RWPE1 (cell line): ENCODE measurements around the gene FAM229A.

Source experiments
- CTCF ChIA-PET: fragments of 350-600 bp; sonication (Branson Sonifier 250); formaldehyde crosslinking; extraction: SDS; loops from one replicate; lab custom pipeline; 2021; lab: Yijun Ruan, JAX
- POLR2A ChIA-PET: fragments of 400-600 bp; formaldehyde crosslinking; extraction: SDS; loops from one replicate; lab custom pipeline; 2020; ENCODE audit warnings: antibody characterized with exemption; ENCODE audit not compliant: low non-redundant PET; lab: Yijun Ruan, JAX
- DNase-seq: peaks from one replicate; pipeline ENCODE4 v3.0.0; 2012; ENCODE audit warnings: low spot score
- H3K27ac ChIP-seq: fragments of 450-650 bp; 2 replicates; pipeline ENCODE4 v1.5.1; 2017
- TF ChIP-seq, protein P1 (sequence below): fragments of 450-650 bp; conservative IDR thresholded peaks from 2 replicates; pipeline ENCODE4 v1.5.1; 2017; ENCODE audit warnings: low read depth, mild to moderate bottlenecking

FAM229A gene, protein sequence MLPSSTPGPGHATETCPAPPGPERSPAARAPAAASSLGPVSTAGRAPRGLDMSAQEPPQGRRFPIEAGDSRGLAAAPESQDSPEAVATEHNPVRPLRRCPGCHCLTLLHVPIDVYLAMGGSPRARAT

GRCh38 chr1:32362474-32363313, at the start of gene FAM229A, which contains the start of gene TSSK3:
Gene FAM229A (minus strand): TSS chr1:32362485. CDS start chr1:32362091, 394 bp downstream.
Gene TSSK3 (plus strand): TSS chr1:32362539. CDS start chr1:32362702, 163 bp downstream.
- TF ChIP-seq, protein P1, sequence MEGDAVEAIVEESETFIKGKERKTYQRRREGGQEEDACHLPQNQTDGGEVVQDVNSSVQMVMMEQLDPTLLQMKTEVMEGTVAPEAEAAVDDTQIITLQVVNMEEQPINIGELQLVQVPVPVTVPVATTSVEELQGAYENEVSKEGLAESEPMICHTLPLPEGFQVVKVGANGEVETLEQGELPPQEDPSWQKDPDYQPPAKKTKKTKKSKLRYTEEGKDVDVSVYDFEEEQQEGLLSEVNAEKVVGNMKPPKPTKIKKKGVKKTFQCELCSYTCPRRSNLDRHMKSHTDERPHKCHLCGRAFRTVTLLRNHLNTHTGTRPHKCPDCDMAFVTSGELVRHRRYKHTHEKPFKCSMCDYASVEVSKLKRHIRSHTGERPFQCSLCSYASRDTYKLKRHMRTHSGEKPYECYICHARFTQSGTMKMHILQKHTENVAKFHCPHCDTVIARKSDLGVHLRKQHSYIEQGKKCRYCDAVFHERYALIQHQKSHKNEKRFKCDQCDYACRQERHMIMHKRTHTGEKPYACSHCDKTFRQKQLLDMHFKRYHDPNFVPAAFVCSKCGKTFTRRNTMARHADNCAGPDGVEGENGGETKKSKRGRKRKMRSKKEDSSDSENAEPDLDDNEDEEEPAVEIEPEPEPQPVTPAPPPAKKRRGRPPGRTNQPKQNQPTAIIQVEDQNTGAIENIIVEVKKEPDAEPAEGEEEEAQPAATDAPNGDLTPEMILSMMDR, result no peak
- POLR2A ChIA-PET, result no interaction called here
- no peak for DNase-seq
- H3K27ac ChIP-seq, result peak within 1 kb of the TSS; percentile 26
- CTCF ChIA-PET, result interaction anchor here (0.6 to 1.3 kb wide), 3 partner anchors 10 to 147 kb away, joined by 3 read pairs; no protein-coding TSS in a partner anchor

- H3K27ac ChIP-seq, result no peak overlapping the region
- POLR2A ChIA-PET, result no interaction called here
- no peak for DNase-seq
- CTCF ChIA-PET, result no interaction called here
- TF ChIP-seq, protein P1, result no peak
These were observed 49.0 kb upstream of the FAM229A start for GRCh38 chr1:32411261-32411660.

GRCh38 chr1:32406629-32407111, 44.4 kb upstream of the FAM229A start:
- CTCF ChIA-PET, result no interaction called here
- POLR2A ChIA-PET, result no interaction called here
- TF ChIP-seq, protein P1, result no peak
- no peak overlapping the region for H3K27ac ChIP-seq
- DNase-seq, result no peak

DNA sequence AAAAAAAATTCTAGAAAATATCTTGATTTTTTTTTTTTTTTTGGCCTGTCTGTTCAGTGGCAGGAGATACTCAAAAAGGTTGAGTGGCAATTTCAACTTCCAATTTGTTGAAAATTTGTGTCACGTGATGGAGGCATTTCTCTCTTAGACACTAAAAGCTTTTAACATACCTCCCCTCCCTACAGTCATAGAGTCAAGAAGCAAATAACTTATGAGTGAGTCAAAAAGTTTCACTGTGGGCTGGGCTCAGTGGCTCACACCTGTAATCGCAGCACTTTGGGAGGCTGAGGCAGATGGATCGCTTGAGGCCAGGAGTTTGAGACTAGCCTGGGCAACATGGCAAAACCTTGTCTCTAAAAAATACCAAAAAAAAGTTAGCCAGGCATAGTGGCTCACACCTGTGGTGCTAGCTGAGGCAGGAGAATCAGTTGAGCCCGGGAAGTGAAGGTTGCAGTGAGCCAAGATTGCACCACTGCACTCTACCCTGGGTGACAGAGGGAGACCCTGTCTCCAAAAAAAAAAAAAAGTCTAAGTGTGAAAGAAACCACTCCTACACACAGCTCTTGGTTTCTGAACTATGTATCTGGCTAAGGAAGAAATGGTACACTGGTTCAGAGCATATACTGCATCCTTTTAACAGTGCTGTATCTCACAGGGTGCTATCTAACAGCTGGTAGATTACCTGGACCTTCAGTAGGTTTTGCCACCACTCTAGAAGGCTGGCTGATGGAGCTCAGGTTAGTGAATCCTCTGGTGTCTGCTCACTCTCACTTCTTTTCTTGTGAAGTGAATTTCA, 43.6 kb upstream of the FAM229A start:
- ChIA-PET POLR2A (interaction anchor here (0.7 kb wide), 1 partner anchor 431 kb away, joined by 3 read pairs; no protein-coding TSS in a partner anchor), CTCF (no interaction called here)
- no peak for DNase-seq
- TF ChIP-seq, protein P1, result no peak
- H3K27ac ChIP-seq, result no peak overlapping the region

- no peak for DNase-seq
- no peak overlapping the region for H3K27ac ChIP-seq
- CTCF ChIA-PET, result no interaction called here
- POLR2A ChIA-PET, result interaction anchor here (0.6 kb wide), 1 partner anchor 179 kb away, joined by 3 read pairs; no protein-coding TSS in a partner anchor
- TF ChIP-seq, protein P1, result no peak
These were observed 42.7 kb upstream of the FAM229A start for GRCh38 chr1:32404946-32405345.
